Mesothelial cell of epicardium (in vitro differentiated cells): ENCODE results near the gene NLRC3. TPM values are rescaled to one million over a fixed set of nuclear protein-coding genes. Genes with fewer than 3 reads are reported as not detected.

Experiments used
- DNase-seq, 2 experiments: peaks; one replicate each; pipeline ENCODE4 v3.0.0; 2021; ENCODE audit warnings: low spot score in 2 of 2; ENCODE audit not compliant: unreplicated experiment in 2 of 2
- H3K27ac Mint-ChIP-seq: 2 replicates; pipeline ENCODE4 v1.8.0; 2021; ENCODE audit warnings: mixed read lengths
- H3K27me3 Mint-ChIP-seq: 2 replicates; pipeline ENCODE4 v1.8.0; 2021; ENCODE audit warnings: low read depth, mixed read lengths
- H3K36me3 Mint-ChIP-seq: 2 replicates; pipeline ENCODE4 v1.8.0; 2021; ENCODE audit warnings: mixed read lengths
- H3K4me1 Mint-ChIP-seq: 2 replicates; pipeline ENCODE4 v1.8.0; 2021; ENCODE audit warnings: mixed read lengths
- H3K4me3 Mint-ChIP-seq: 2 replicates; pipeline ENCODE4 v1.8.0; 2021; ENCODE audit warnings: mild to moderate bottlenecking, moderate library complexity, mixed read lengths
- H3K9me3 Mint-ChIP-seq: 2 replicates; pipeline ENCODE4 v1.8.0; 2021; ENCODE audit warnings: mixed read lengths
- total RNA-seq: library from RNA; stranded (reverse); gene quantifications from 3 replicates; pipeline ENCODE4 v1.2.1, GENCODE V29; 2021
- TF ChIP-seq, protein P1 (sequence below): fragments of 200-600 bp; sonication (generic); IDR thresholded peaks from one replicate; pipeline ENCODE4 v1.5.0; 2021; ENCODE audit warnings: antibody characterized with exemption; ENCODE audit not compliant: unreplicated experiment

The NLRC3 gene
- total RNA-seq, 1 donor from 2014 or later, result 0.13 TPM

DNA sequence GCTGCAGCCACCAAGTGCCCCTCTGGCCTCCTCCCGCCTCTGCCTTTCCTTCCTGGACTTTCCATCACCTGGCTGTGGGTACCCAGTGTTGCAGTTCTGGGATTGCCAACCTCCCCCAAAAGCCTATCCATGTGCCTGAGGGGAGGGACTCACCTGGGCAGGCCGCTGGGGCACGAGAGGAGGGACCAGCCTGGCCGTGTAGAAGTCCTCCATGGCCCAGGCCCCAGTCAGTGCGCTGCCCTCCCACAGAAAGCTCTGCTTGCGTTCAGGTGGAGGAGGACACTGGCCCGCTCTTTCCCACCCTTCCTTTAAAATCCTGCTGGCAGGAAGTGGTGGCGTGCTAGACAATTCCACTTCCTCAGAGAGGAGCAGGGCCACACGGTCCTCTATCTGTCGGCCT is 20.0 kb upstream of the NLRC3 start:
- no peak for DNase-seq
- Mint-ChIP-seq H3K4me3 (no peak overlapping the region), H3K27ac (no peak overlapping the region), H3K27me3 (no peaks in the 10 kb centered on the region), H3K36me3 (peaks cover 39% of the 10 kb centered on the region), H3K4me1 (no peaks in the 10 kb centered on the region), H3K9me3 (peaks cover 7% of the 10 kb centered on the region)
- TF ChIP-seq, protein P1, sequence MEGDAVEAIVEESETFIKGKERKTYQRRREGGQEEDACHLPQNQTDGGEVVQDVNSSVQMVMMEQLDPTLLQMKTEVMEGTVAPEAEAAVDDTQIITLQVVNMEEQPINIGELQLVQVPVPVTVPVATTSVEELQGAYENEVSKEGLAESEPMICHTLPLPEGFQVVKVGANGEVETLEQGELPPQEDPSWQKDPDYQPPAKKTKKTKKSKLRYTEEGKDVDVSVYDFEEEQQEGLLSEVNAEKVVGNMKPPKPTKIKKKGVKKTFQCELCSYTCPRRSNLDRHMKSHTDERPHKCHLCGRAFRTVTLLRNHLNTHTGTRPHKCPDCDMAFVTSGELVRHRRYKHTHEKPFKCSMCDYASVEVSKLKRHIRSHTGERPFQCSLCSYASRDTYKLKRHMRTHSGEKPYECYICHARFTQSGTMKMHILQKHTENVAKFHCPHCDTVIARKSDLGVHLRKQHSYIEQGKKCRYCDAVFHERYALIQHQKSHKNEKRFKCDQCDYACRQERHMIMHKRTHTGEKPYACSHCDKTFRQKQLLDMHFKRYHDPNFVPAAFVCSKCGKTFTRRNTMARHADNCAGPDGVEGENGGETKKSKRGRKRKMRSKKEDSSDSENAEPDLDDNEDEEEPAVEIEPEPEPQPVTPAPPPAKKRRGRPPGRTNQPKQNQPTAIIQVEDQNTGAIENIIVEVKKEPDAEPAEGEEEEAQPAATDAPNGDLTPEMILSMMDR, result no peak

DNA sequence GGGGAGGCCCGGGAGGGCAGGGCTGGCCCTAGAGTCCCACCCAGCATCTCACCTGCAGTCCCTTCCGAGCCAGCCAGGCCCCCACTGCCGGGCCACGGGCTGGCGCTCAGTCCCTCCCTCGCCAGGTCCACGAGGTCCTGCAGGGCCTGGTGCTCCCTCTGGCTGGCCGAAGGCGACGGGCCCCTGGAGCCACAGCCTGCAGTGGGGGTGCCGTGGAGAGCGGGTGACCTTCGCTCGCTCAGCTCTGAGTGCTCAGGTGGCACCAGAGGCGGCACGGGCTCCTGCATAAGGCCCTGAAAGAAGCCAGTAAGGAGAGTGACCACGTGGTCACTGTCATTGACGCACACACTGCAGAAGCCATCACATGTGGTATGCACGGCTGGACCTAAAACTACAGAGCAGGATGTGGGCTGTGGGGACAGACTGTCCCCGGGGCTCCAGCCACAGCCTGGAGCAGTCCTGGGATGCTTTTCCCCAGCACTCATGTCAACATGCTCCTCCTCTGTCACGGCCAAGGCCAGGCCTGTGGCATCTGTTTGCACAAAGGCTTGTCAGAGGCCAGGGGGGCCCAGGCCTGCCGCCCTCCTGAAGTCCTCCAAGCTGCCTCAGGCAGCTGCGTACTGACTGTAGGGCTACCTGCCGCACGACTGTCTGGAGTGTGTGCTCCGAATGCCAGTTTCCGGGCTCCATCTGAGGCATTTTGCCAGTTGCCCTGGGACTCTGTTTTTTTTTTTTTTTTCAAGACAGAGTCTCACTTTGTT is 19.1 kb upstream of the NLRC3 start:
- H3K27ac Mint-ChIP-seq, result no peak overlapping the region
- H3K9me3 Mint-ChIP-seq, result peaks cover 4% of the 10 kb centered on the region
- H3K36me3 Mint-ChIP-seq, result peaks cover 33% of the 10 kb centered on the region
- DNase-seq, result no peak
- TF ChIP-seq, protein P1, result no peak
- H3K4me1 Mint-ChIP-seq, result no peaks in the 10 kb centered on the region
- no peak overlapping the region for H3K4me3 Mint-ChIP-seq
- H3K27me3 Mint-ChIP-seq, result no peaks in the 10 kb centered on the region

DNA sequence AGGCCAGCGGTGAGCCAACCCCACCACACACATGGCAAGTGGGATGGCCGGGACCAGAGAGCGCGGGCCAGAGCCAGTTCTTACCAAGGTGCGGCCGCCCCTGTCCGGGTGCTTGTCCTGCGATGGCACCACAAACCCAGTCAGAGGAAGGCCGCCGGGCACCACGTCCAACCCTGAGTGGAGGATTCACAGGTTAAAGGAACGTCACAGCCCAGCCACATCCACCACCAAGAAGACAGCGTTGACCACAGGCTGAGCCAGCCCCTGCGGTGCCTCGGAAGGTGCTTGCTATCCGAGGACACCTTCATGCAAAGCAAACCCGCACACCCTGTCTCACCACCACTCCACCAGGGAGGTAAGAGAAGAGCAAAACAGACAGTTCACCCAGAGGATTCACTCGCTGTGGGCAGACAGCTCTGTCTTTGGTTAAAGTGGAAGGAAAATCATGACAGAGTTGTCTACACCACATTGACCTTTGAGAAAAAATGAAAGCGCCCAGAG is 18.4 kb upstream of the NLRC3 start:
- Mint-ChIP-seq H3K4me3 (no peak overlapping the region), H3K36me3 (peaks cover 32% of the 10 kb centered on the region), H3K27me3 (no peaks in the 10 kb centered on the region), H3K27ac (no peak overlapping the region), H3K4me1 (no peaks in the 10 kb centered on the region), H3K9me3 (no peaks in the 10 kb centered on the region)
- TF ChIP-seq, protein P1, result no peak
- DNase-seq, result no peak

DNA sequence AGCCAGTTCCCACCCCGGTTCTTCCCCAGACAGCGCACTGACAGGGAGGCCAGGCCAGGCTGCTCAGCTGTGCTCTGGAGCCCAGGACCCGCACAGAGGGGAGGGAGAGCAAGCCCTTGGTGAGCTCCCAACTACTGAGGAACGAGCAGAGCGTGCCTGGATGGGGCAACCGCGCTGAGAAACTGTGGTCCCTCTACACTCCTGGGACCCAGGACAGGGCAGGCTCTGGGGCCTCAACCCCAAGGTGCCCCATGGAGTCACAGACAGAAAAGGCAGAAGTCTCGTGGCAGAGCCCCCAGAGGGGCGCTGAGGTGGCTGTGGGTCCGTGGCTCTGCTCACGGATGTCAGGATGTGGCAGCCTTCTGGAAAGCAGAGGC is 17.9 kb upstream of the NLRC3 start:
- Mint-ChIP-seq H3K9me3 (no peaks in the 10 kb centered on the region), H3K36me3 (peaks cover 32% of the 10 kb centered on the region), H3K4me3 (no peak overlapping the region), H3K27ac (no peak overlapping the region), H3K4me1 (no peaks in the 10 kb centered on the region), H3K27me3 (no peaks in the 10 kb centered on the region)
- no peak for DNase-seq
- TF ChIP-seq, protein P1, result no peak

DNA sequence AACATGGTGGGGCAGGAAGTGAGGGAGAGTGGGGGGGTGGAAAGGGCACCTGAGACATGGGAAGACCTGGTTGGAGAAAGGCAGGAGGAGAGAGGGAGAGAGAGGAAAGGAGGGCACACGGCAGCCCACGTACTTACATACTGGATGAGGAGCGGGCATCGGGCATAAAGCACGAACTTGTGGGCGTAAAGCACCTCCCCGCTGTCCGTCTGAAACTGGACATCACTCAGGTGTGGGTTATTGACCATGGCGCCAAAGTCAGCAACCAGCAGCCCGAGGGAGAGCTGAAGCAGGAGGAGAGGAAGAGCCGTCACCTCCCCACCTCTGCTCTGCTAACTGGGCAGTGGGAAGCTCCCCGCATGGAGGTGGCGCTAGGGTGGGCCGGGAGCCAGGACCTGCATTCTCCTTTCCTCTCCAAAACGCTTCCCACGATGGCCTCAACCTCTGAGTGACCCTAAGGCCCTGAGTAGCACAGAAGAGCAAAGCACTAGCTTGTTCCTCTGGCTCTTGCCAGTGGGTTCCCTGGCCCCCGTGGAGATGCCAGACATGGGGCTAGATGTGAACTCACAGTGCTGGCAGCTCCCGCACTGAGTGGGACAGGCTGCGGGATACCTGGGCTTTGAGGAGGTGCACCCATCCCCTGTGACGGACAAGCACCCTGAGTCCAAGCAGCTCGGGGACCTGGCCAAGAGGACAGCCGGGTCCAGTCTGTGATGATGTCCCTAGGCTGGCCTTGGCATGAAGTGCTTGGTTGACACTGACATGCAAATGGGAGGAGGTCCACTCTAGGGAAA is 17.3 kb upstream of the NLRC3 start:
- Mint-ChIP-seq H3K36me3 (peaks cover 28% of the 10 kb centered on the region), H3K27ac (no peak overlapping the region)
- DNase-seq, result no peak

More for the DNA sequence above, 17.3 kb upstream of the NLRC3 start:
- Mint-ChIP-seq H3K4me1 (no peaks in the 10 kb centered on the region), H3K9me3 (no peaks in the 10 kb centered on the region), H3K27me3 (no peaks in the 10 kb centered on the region), H3K4me3 (no peak overlapping the region)
- TF ChIP-seq, protein P1, result no peak
